SIG-M5 (cell line): ENCODE data around the gene GPR146.
A peak's percentile ranks its signal among the peaks of the same experiment; 100 is the strongest.
"Not testable (repeated sequence)": the region's sequence is repeated elsewhere in the genome, so short reads cannot be mapped to it uniquely, and the experiment has no call there.

ENCODE experiments used
- DNase-seq: peaks from one replicate; lab custom pipeline; 2025; lab: John Stamatoyannopoulos, UW

The GPR146 gene

GRCh38 chr7:1025743-1026581, 18.4 kb upstream of the GPR146 start:
- DNase-seq: no peak

DNA sequence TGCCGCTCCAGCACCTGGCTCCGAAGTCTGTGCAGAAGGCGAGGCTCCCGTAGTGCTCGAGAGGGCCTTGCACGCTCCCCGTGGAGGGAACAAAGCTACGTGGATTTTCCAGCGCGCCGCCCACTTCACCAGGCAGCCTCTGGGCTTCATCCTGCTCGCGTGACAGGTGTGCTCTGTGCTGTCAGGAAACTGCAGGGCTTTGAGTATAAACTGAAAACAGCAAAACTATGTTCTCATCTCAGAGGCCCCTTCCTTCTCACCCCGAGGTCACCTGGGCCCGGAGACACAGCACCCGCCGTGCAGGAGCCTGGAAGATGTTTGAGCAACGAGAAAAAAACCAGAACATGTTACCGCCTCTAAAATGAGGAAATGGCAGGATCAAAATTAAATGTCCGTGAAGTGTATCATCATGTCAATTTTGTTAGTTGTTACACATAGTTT, 17.6 kb upstream of the GPR146 start:
- no peak for DNase-seq

DNA sequence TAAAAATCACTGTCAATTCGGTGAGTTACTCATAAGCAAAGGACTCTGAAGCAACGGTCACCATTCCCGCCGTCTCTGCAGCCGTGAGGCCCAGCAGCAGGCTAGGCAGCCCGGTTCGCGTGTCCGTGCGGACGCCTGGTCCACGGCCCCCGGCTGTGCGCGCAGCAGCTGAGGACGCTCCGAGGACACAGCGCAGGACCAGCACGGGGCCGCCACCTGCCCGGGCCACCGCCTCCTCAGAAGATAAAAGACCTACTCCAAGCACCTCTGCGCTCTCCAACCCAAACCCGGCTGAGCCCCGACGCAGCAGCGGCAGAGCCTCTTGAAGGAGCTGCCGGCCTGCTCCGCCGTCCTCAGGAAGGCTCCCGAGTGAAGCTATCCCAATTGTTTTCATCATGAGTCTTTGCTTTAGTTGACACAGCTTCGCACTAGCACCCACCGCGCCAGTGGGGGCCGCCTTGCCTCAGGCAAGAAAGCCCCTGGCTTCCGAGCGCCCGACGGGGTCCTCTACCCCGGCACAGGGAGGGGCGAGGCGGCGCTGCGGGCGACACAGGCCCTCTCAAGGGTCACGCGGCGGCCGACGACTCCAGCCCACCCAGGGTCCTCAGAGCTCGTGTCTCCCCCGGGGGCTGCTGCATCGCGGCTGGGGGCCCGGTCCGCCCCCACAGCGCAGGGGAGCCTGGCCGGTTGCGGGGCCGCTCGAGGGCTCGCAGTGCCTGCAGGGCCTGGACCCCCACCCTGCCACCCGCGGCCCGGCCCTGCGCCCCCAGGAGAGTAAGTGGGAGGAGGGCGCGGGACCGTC, 16.9 kb upstream of the GPR146 start:
- no peak for DNase-seq

GRCh38 chr7:1028044-1028770, 16.1 kb upstream of the GPR146 start:
- no peak for DNase-seq

- peak; percentile 55 for DNase-seq
Measured at GRCh38 chr7:1028775-1029636, 15.3 kb upstream of the GPR146 start.

GRCh38 chr7:1029637-1030443, 14.5 kb upstream of the GPR146 start:
- no peak for DNase-seq

- no peak for DNase-seq
Measured at GRCh38 chr7:1030444-1031070, 13.8 kb upstream of the GPR146 start.

DNA sequence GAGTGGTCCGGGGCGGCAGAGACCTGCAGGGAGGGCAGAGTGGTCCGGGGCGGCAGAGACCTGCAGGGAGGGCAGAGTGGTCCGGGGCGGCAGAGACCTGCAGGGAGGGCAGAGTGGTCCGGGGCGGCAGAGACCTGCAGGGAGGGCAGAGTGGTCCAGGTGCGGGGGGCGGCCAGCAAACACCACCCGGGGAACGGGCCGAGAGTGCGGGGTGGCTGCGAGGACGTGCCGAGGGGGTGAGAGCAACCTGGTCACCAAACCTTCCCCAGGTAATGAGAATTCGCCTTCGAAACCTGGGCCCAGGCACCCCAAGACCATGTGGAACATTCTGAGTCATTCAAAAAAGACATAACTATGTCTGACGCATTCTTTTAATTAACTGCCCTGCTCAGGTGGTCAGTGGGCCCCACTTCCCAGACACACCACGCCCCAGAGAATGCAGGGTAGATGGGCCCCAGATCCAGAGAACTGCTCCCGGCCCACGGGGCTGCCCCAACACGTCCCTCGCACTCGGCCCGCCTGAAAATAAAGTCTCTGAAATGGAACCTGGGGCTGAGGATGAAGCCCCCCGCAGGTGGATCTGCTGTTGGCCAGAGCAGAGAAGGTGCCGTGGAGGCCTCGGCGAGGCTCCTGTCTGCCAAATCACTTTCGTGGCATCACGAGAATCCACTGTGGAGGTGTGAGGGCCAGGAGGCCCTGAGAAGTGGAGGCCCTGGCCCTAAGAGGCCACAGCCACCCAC, 12.5 kb upstream of the GPR146 start:
- DNase-seq: no peak

DNA sequence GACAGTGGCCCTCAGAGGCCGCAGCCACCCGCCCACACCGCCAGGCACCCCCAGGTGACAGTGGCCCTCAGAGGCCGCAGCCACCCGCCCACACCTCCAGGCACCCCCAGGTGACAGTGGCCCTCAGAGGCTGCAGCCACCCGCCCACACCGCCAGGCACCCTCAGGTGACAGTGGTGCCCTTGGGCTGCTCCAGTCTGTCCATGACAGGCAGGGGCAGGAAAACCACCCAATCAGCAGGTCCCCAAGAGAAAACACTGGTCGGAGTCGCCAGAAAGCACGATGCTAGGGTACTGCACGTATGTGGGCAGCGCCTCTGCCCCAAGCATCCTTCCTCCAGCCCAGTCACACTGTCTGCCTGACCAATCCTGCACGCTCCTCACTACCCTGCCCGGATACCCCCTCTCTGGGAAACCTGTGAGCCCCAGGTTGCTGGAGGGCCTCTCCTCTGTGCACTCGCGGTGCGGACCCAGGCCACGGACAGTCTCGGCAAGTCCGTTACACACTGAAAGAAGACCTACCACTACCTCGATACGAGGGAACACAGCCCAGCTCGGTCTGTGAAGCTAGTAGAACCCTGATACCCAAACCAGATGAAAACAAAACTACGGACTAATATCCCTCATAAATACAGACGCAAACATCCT, 11.7 kb upstream of the GPR146 start:
- DNase-seq: no peak

DNA sequence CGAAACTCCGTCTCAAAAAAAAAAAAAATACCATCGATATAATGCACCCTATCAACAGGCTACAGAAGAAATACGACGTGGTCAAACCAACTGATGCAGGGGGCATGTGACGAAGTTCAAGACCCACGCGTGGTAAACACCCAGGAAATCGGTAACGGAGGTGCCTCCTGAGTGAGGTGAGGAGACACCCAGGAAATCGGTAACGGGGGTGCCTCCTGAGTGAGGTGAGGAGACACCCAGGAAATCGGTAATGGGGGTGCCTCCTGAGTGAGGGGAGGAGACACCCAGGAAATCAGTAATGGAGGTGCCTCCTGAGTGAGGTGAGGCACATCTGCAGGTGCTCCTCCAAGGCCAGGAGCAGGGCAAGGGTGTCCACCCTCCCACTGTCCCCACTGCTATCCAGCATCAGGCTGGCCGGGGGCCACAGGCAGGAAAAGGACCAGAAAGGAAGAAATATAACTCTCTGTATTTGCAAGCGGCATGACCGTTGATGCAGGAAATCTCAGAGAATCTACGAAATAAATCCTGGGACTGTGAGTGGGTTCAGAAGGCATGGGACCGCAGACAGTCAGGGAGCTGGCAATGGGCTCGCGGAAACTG, 10.7 kb upstream of the GPR146 start:
- DNase-seq: no peak

DNA sequence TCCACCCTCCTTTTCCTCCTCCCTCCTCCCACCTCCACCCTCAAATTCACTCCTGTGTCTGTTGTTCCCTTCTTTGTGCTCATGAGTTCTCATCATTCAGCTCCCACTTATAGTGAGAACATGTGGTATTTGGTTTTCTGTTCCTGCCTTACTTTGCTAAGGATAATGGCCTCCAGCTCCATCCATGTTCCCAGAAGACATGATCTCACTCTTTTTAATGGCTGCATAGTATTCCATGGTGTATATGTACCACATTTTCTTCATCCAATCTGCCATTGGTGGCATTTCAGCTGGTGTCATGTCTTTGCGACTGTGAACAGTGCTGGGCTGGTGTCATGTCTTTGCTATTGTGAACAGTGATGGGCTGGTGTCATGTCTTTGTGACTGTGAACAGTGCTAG, 9.6 kb upstream of the GPR146 start:
- not testable (repeated sequence) for DNase-seq

- not testable (repeated sequence) for DNase-seq
Measured at GRCh38 chr7:1036164-1036928, 8.0 kb upstream of the GPR146 start.

DNA sequence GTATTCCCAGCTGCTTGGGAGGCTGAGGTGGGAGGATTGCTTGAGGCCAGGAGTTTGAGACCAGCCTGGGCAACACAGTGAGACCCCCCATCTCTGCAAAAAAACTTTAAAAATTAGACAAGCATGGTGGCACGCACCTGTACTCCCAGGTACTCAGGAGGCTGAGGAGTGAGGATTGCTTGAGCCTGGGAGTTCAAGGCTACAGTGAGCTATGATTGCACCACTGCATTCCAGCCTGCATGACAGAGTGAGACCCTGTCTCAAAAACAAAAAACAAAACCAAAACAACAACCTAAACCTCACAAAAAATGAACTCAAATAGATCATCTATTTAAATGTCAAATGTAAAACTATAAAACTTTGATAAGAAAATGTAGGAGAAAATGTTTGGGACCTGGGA, 4.1 kb upstream of the GPR146 start:
- DNase-seq: not testable (repeated sequence)

- no peak for DNase-seq
Measured at GRCh38 chr7:1040790-1041189, 3.6 kb upstream of the GPR146 start.

- no peak for DNase-seq
Measured at GRCh38 chr7:1041551-1042491, 2.5 kb upstream of the GPR146 start.

DNA sequence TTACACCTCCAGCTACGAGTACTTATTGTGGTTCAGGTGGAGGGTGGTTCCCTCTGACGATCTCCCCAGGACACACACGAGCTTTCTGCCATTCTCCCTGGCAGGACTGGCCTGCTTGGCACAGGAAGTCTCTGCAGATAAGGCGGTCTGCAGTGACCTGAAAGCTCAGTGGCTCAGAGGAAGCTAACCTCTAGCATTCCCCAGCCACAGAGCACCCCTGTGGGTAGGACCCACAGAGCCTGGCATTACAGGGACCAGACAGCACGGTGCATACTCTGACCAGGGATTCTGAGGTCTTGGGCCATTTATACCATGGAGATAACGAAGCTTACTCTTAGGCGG, 1.9 kb upstream of the GPR146 start:
- no peak for DNase-seq
